ENCODE data around the gene PPP5C.

- TF ChIP-seq, protein P1, sequence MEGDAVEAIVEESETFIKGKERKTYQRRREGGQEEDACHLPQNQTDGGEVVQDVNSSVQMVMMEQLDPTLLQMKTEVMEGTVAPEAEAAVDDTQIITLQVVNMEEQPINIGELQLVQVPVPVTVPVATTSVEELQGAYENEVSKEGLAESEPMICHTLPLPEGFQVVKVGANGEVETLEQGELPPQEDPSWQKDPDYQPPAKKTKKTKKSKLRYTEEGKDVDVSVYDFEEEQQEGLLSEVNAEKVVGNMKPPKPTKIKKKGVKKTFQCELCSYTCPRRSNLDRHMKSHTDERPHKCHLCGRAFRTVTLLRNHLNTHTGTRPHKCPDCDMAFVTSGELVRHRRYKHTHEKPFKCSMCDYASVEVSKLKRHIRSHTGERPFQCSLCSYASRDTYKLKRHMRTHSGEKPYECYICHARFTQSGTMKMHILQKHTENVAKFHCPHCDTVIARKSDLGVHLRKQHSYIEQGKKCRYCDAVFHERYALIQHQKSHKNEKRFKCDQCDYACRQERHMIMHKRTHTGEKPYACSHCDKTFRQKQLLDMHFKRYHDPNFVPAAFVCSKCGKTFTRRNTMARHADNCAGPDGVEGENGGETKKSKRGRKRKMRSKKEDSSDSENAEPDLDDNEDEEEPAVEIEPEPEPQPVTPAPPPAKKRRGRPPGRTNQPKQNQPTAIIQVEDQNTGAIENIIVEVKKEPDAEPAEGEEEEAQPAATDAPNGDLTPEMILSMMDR (IDR thresholded peaks at IDR 0.05), result no peak
- no peak for TF ChIP-seq POLR2A (IDR thresholded peaks at IDR 0.05)
Observed at GRCh38 chr19:46326608-46327007, 20.3 kb upstream of the PPP5C start.
